Measurements from ENCODE around the gene AUNIP.
A peak's percentile ranks its signal among the peaks of the same experiment; 100 is the strongest.

- TF ChIP-seq CTCF (IDR thresholded peaks at IDR 0.05) (no peak), POLR2AphosphoS5 (IDR thresholded peaks at IDR 0.05) (peak; percentile 29)
These were observed 56.3 kb downstream of the AUNIP start for GRCh38 chr1:25802915-25803314.

All from prostate gland (tissue), 2 donors.